Measurements from ENCODE around the gene ULBP2.
"Not testable (repeated sequence)": the region's sequence is repeated elsewhere in the genome, so short reads cannot be mapped to it uniquely, and the experiment has no call there.

The ULBP2 gene

GRCh38 chr6:149910721-149911151, 31.1 kb upstream of the ULBP2 start:
- no peaks in the 10 kb centered on the region for H3K36me3 ChIP-seq (ENCODE audit: control insufficient read depth, insufficient read depth, low read length)
- H3K9ac ChIP-seq (ENCODE audit: low read length) = no peak overlapping the region
- peaks cover 28% of the 10 kb centered on the region for H3K9me3 ChIP-seq (ENCODE audit: control insufficient read depth, insufficient read depth, low read depth, low read length)
- no peaks in the 10 kb centered on the region for H3K4me1 ChIP-seq (ENCODE audit: control insufficient read depth, insufficient read depth, low read length)
- no peak overlapping the region for H3K27ac ChIP-seq (ENCODE audit: low read depth, low read length)
- peaks cover 12% of the 10 kb centered on the region; the same call in 1 of the 2 replicates for H3K27me3 ChIP-seq (ENCODE audit: control insufficient read depth, insufficient read depth, low read length)
- no peak overlapping the region for H3K4me3 ChIP-seq (ENCODE audit: low read depth, low read length)

- peaks cover 21% of the 10 kb centered on the region for H3K9me3 ChIP-seq (ENCODE audit: control insufficient read depth, insufficient read depth, low read depth, low read length)
- H3K4me1 ChIP-seq (ENCODE audit: control insufficient read depth, insufficient read depth, low read length); H3K27ac ChIP-seq (ENCODE audit: low read depth, low read length); H3K4me3 ChIP-seq (ENCODE audit: low read depth, low read length); H3K9ac ChIP-seq (ENCODE audit: low read length); H3K36me3 ChIP-seq (ENCODE audit: control insufficient read depth, insufficient read depth, low read length): not testable (repeated sequence)
- H3K27me3 ChIP-seq (ENCODE audit: control insufficient read depth, insufficient read depth, low read length) = peaks cover 20% of the 10 kb centered on the region
Observed at GRCh38 chr6:149912680-149913079, 29.1 kb upstream of the ULBP2 start.

- Histone ChIP-seq H3K36me3 (ENCODE audit: control insufficient read depth, insufficient read depth, low read length) (no peaks in the 10 kb centered on the region), H3K27me3 (ENCODE audit: control insufficient read depth, insufficient read depth, low read length) (peaks cover 24% of the 10 kb centered on the region), H3K9ac (ENCODE audit: low read length) (no peak overlapping the region), H3K4me3 (ENCODE audit: low read depth, low read length) (no peak overlapping the region), H3K4me1 (ENCODE audit: control insufficient read depth, insufficient read depth, low read length) (no peaks in the 10 kb centered on the region), H3K27ac (ENCODE audit: low read depth, low read length) (no peak overlapping the region), H3K9me3 (ENCODE audit: control insufficient read depth, insufficient read depth, low read depth, low read length) (peaks cover 21% of the 10 kb centered on the region)
Observed at GRCh38 chr6:149913085-149913484, 28.7 kb upstream of the ULBP2 start.

GRCh38 chr6:149913540-149914240, 28.1 kb upstream of the ULBP2 start:
- Histone ChIP-seq H3K9me3 (ENCODE audit: control insufficient read depth, insufficient read depth, low read depth, low read length) (peaks cover 17% of the 10 kb centered on the region), H3K4me3 (ENCODE audit: low read depth, low read length) (no peak overlapping the region), H3K9ac (ENCODE audit: low read length) (no peak overlapping the region), H3K36me3 (ENCODE audit: control insufficient read depth, insufficient read depth, low read length) (no peaks in the 10 kb centered on the region), H3K27ac (ENCODE audit: low read depth, low read length) (no peak overlapping the region), H3K4me1 (ENCODE audit: control insufficient read depth, insufficient read depth, low read length) (no peaks in the 10 kb centered on the region), H3K27me3 (ENCODE audit: control insufficient read depth, insufficient read depth, low read length) (peaks cover 30% of the 10 kb centered on the region)

GRCh38 chr6:149915970-149916865, 25.6 kb upstream of the ULBP2 start:
- H3K4me3 ChIP-seq (ENCODE audit: low read depth, low read length) = no peak overlapping the region
- H3K4me1 ChIP-seq (ENCODE audit: control insufficient read depth, insufficient read depth, low read length) = no peaks in the 10 kb centered on the region
- no peak overlapping the region for H3K27ac ChIP-seq (ENCODE audit: low read depth, low read length)
- H3K27me3 ChIP-seq (ENCODE audit: control insufficient read depth, insufficient read depth, low read length) = peaks cover 56% of the 10 kb centered on the region
- H3K9me3 ChIP-seq (ENCODE audit: control insufficient read depth, insufficient read depth, low read depth, low read length) = no peaks in the 10 kb centered on the region
- no peaks in the 10 kb centered on the region for H3K36me3 ChIP-seq (ENCODE audit: control insufficient read depth, insufficient read depth, low read length)
- no peak overlapping the region for H3K9ac ChIP-seq (ENCODE audit: low read length)

GRCh38 chr6:149917679-149918078, 24.1 kb upstream of the ULBP2 start:
- no peaks in the 10 kb centered on the region for H3K4me1 ChIP-seq (ENCODE audit: control insufficient read depth, insufficient read depth, low read length)
- no peak overlapping the region for H3K9ac ChIP-seq (ENCODE audit: low read length)
- peaks cover 70% of the 10 kb centered on the region for H3K27me3 ChIP-seq (ENCODE audit: control insufficient read depth, insufficient read depth, low read length)
- H3K9me3 ChIP-seq (ENCODE audit: control insufficient read depth, insufficient read depth, low read depth, low read length) = no peaks in the 10 kb centered on the region
- H3K27ac ChIP-seq (ENCODE audit: low read depth, low read length) = no peak overlapping the region
- H3K36me3 ChIP-seq (ENCODE audit: control insufficient read depth, insufficient read depth, low read length) = no peaks in the 10 kb centered on the region
- no peak overlapping the region for H3K4me3 ChIP-seq (ENCODE audit: low read depth, low read length)

- H3K9me3 ChIP-seq (ENCODE audit: control insufficient read depth, insufficient read depth, low read depth, low read length) = no peaks in the 10 kb centered on the region
- H3K27ac ChIP-seq (ENCODE audit: low read depth, low read length) = no peak overlapping the region
- H3K27me3 ChIP-seq (ENCODE audit: control insufficient read depth, insufficient read depth, low read length) = peaks cover 77% of the 10 kb centered on the region
Observed at GRCh38 chr6:149918151-149918905, 23.5 kb upstream of the ULBP2 start.

GRCh38 chr6:149919126-149919833, 22.5 kb upstream of the ULBP2 start:
- not testable (repeated sequence) for H3K9ac ChIP-seq (ENCODE audit: low read length); H3K4me3 ChIP-seq (ENCODE audit: low read depth, low read length); H3K4me1 ChIP-seq (ENCODE audit: control insufficient read depth, insufficient read depth, low read length); H3K27ac ChIP-seq (ENCODE audit: low read depth, low read length); H3K36me3 ChIP-seq (ENCODE audit: control insufficient read depth, insufficient read depth, low read length); H3K9me3 ChIP-seq (ENCODE audit: control insufficient read depth, insufficient read depth, low read depth, low read length)
- peaks cover 77% of the 10 kb centered on the region for H3K27me3 ChIP-seq (ENCODE audit: control insufficient read depth, insufficient read depth, low read length)

More at GRCh38 chr6:149918151-149918905, 23.5 kb upstream of the ULBP2 start:
- H3K36me3 ChIP-seq (ENCODE audit: control insufficient read depth, insufficient read depth, low read length) = no peaks in the 10 kb centered on the region
- H3K4me3 ChIP-seq (ENCODE audit: low read depth, low read length) = no peak overlapping the region
- no peaks in the 10 kb centered on the region for H3K4me1 ChIP-seq (ENCODE audit: control insufficient read depth, insufficient read depth, low read length)
- no peak overlapping the region for H3K9ac ChIP-seq (ENCODE audit: low read length)

- H3K27ac ChIP-seq (ENCODE audit: low read depth, low read length) = no peak overlapping the region
- H3K4me1 ChIP-seq (ENCODE audit: control insufficient read depth, insufficient read depth, low read length) = no peaks in the 10 kb centered on the region
- H3K27me3 ChIP-seq (ENCODE audit: control insufficient read depth, insufficient read depth, low read length) = peaks cover 79% of the 10 kb centered on the region
- H3K9ac ChIP-seq (ENCODE audit: low read length) = no peak overlapping the region
- H3K4me3 ChIP-seq (ENCODE audit: low read depth, low read length) = no peak overlapping the region
- no peaks in the 10 kb centered on the region for H3K36me3 ChIP-seq (ENCODE audit: control insufficient read depth, insufficient read depth, low read length)
- H3K9me3 ChIP-seq (ENCODE audit: control insufficient read depth, insufficient read depth, low read depth, low read length) = no peaks in the 10 kb centered on the region
Observed at GRCh38 chr6:149919834-149920225, 22.0 kb upstream of the ULBP2 start.

- Histone ChIP-seq H3K27ac (ENCODE audit: low read depth, low read length) (no peak overlapping the region), H3K36me3 (ENCODE audit: control insufficient read depth, insufficient read depth, low read length) (no peaks in the 10 kb centered on the region), H3K4me1 (ENCODE audit: control insufficient read depth, insufficient read depth, low read length) (peaks cover 4% of the 10 kb centered on the region; the same call in 1 of the 2 replicates), H3K4me3 (ENCODE audit: low read depth, low read length) (no peak overlapping the region), H3K9me3 (ENCODE audit: control insufficient read depth, insufficient read depth, low read depth, low read length) (no peaks in the 10 kb centered on the region), H3K27me3 (ENCODE audit: control insufficient read depth, insufficient read depth, low read length) (peaks cover 94% of the 10 kb centered on the region), H3K9ac (ENCODE audit: low read length) (no peak overlapping the region)
Observed at GRCh38 chr6:149921361-149921760, 20.5 kb upstream of the ULBP2 start.
